Esophagus squamous epithelium (tissue), 4 donors: ENCODE results near the gene MX1.

Experiments
- CTCF ChIP-seq, 6 experiments: fragments of 450-650 bp in 4 of 6; fragments of 200-600 bp in 2 of 6; sonication (generic) in 2 of 6; IDR thresholded peaks; one replicate each; pipeline ENCODE4 v1.5.1; 2016 to 2019; ENCODE audit warnings: antibody characterized with exemption in 6 of 6, mild to moderate bottlenecking in 4 of 6, moderate library complexity in 4 of 6
- POLR2A ChIP-seq, 4 donors: fragments of 450-650 bp; IDR thresholded peaks; one replicate each; pipeline ENCODE4 v1.6.1; 2017; ENCODE audit warnings: antibody characterized with exemption in 4 of 4, mild to moderate bottlenecking in 4 of 4, moderate library complexity in 3 of 4

DNA sequence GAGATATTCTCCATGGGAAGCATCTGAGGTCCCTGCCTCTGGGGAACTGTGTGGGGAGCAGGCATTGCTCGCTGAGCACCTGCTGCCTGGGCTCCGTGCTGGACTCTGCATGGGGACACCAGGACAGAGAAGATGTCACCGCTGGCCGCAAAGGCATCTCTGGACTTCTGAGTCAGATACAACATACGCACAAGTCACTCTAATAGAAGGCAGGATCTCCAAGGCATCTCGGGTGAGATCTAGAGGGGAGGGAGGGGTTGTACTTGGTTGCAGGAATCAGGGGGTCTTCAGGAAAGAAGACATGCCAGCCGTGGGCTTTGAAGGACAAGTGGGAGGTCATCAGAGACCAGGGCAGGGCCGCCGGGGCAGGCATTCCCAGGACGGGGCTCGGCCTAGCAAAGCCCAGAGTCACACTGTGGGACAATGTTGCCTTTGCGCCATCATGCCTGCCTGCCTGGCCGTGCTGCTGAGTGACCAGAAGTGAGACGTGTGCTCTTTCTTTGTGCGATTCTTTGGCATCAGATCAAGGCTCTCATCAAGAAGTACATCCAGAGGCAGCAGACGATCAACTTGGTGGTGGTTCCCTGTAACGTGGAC lies 35.9 kb upstream of the MX1 start:
- TF ChIP-seq POLR2A (IDR thresholded peaks at IDR 0.05) (no peak), CTCF (IDR thresholded peaks at IDR 0.05) (no peak)
